ENCODE measurements around the gene KIF7.

GRCh38 chr15:89685995-89686394 lies 30.7 kb upstream of the KIF7 start:
- TF ChIP-seq CTCF (optimal IDR thresholded peaks at IDR 0.05 in 1 of 3, IDR thresholded peaks at IDR 0.05 in 1 of 3, conservative IDR thresholded peaks at IDR 0.05 in 1 of 3; ENCODE audit: extremely low read depth in 1 of 3, insufficient read depth in 2 of 3, low read length in 3 of 3) (no peak), EZH2 (IDR thresholded peaks at IDR 0.05; ENCODE audit: low read length) (no peak)

Data from keratinocyte (primary cell).